GM19372 (cell line): ENCODE measurements around the gene ARL4D.
"Not testable (repeated sequence)": the region's sequence is repeated elsewhere in the genome, so short reads cannot be mapped to it uniquely, and the experiment has no call there.

Source experiments
- ATAC-seq: cut with Tn5 transposase; IDR thresholded peaks from one replicate; pipeline ENCODE4 v1.9.1; 2021; ENCODE audit warnings: mild to moderate bottlenecking, low read depth, moderate library complexity; ENCODE audit not compliant: unreplicated experiment

Gene ARL4D

DNA sequence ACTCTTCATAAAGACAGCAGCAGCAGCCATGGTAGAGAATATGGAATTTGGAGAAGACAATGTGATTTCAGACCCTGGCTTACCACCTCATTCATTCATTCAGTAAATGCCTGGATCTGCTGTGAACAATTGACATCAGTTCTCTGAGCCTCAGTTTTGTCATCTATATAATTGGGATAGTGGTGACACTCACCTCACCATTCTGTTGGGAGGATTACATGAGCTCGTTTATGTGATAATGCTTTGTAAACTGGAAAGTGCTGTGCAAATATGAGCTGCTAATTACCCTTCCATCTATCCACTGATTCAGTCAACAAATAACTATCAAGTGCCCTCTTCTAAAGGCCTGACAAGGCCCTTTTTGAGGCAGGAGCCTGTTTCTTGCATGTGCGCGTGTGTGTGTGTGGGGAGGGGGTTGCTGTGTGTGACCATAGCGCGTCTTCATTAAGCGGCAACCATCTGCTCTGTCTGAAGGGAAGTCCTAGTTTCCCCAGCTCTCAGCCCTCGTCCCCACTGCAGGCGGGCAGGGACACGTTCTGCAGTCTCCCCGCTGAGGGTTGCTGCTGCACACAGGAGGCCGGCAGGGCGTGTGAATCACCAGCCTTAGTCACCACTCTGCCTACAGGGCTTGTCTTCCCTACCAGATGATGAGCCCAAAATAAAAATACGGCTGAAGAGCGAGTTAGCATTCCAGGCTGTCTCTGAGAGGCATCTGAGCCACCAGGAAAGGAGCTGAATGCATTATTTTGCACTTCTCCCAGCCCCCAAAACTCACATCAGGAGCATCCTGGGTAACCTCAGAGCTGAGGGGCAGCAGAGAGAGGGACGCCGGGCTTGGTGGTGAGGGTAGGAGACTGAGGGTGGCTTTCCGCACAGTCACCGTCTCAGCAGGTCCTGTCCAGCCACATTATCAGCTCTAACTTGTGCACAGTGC is 19.9 kb downstream of the ARL4D start:
- ATAC-seq: no peak

DNA sequence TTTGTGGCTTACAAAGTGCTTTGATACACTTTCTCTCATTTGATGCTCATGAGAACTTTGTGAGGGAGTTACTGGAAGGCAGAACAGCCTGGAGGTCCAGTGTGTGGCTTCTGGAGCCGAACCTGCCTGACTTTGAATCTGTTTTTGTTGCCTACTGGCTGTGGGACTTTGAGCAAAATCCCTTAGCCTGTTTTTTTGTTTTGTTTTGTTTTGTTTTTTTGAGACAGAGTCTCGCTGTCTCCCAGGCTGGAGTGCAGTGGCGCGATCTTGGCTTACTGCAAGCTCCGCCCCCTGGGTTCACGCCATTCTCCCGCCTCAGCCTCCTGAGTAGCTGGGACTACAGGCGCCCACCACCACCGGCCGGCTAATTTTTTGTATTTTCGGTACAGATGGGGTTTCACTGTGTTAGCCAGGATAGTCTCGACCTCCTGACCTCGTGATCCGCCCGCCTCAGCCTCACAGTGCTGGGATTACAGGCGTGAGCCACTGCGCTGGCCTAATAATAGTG is 20.6 kb downstream of the ARL4D start:
- not testable (repeated sequence) for ATAC-seq

DNA sequence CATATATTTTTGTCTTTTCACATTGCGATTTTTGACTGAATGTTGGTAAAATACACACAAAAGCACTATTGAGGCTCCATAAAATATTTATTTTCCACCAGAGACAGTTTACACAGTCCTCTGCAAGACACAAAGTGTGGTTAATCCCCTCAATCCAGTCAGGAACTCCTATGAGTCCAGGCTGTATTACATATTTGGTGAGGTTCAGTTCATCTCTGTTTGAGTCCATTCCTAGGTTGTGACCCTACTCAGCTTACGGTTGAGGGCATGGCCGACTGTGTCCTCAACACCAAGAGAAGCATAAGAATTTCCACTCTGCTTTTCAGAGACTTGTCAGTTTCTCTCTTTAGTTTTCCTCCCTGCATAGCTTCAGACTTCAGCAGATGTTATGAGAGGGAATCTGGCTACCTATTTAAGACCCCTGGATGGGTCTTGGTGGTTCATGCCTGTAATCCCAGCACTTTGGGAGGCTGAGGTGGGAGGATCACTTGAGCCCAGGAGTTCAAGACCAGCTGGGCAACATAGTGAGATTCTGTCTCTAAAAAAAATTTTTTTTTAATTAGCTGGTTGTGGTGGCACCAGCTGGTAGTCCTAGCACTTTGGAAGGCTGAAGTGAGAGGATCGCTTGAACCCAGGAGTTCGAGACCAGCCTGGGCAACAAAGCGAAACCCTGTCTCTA is 25.1 kb downstream of the ARL4D start:
- ATAC-seq: no peak

DNA sequence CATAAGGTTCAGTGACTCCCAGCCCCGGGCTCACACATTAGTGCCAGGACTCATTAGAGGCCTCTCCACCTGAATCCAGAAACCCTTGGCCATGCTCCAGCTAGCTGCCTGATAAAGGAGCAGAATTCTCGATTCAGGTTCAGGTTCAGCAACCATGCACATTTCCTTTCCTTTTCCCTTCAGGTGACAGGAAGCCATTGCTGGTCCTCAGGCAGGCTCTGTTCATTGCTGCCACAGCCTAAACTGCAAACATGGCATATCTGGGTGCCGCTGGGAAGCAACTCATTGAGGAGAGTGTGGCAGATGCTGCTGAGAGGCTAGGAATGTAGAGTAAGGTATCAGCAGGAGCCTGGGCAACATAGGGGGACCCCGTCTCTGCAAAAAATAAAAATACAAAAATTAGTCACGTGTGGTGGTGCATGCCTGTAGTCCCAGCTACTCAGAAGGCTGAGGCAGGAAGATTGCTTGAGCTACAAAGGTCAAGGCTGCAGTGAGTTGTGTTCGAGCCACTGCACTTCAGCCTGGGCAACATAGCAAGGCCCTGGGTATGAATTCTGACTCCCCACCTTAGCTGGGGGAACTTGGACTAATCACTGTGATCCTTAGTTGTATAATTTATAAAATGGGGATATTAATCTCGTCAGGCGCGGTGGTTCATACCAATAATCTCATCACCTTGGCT is 28.7 kb downstream of the ARL4D start:
- no peak for ATAC-seq

DNA sequence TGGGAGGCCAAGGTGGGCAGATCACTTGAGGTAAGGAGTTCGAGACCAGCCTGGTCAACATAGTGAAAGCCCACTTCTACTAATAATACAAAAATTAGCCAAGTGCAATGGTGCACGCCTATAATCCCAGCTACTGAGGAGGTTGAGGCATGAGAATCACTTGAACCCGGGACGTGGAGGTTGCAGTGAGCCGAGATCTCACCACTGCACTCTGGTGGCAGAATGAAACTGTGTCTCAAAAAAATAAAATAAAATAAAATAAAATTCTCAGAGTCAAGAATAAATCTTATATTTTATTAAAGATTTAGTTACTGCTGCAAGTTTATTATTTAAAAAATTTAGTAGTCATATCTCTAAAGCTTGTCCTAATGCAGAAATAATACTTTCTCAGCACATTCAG is 29.7 kb downstream of the ARL4D start:
- ATAC-seq: no peak

DNA sequence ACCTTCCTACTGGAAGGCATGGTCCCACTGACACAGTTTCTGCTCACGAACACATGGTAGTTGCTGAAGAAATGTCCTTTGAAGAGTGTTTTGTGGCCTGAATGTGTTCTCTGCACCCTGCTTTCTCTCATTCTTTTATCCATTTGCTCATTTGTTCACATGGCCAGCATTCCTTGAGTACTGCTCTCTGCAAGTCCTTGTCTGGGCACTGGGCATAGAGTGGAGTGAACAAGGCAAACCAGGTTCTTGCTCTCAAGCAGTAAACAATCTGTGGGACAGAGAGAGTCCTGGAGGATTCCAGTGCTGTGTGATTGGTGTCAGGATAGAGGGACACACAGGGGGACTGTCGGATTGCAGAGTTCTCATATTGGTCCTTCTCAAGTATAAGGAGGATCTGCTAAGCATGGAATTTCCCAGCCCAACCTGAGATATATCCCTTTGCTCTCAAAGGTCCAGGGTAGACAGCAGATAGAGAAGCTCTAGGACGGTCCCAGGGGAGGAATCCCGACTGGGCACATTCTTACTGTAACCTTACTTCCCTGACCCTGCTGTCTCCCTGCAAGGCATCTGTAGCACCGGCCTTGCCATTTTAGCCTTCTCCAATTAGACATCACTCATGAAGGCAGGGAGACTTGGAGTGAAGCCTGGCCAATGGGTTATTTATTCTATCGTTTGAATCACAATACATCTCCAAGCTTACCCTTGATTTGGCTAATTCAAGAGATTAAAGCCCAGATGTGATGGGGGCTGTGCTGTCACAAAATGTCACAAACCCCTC is 32.3 kb downstream of the ARL4D start:
- no peak for ATAC-seq

DNA sequence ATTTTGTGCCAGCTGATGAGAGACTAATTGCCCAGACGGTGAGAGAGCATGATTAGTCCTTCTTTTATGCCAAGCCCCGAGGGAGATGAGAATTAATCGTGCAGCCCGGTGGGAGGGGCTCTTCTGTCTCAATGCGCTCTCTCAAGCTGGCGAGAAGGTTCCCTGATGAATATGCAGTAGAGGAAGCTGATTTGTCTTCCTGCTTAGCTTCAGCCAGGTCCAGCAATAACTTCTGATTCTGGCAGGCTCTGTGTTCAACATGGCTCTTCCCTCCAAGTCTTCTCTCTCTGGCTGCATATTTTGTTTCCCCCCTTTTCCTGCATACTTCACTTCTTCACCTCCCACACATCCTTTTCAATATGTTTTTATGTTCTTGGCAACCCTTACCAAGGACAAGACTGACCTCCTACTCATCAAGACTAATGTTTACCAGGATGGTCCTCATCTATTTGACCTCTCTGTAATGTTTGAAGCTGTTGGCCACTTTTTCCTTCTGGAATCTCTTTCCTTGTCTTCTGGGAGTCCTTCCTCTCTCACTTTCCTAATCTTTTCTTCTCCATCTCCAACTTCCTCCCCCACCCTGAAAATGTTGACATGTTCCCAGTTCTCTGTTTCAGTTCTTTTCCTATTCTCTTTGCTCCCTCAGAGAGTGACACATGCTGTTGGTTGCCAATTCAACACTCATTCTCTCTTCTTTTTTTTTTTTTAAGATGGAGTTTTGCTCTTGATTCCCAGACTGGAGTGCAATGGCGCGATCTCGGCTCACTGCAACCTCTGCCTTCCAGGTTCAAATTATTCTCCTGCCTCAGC is 33.1 kb downstream of the ARL4D start:
- ATAC-seq: no peak

DNA sequence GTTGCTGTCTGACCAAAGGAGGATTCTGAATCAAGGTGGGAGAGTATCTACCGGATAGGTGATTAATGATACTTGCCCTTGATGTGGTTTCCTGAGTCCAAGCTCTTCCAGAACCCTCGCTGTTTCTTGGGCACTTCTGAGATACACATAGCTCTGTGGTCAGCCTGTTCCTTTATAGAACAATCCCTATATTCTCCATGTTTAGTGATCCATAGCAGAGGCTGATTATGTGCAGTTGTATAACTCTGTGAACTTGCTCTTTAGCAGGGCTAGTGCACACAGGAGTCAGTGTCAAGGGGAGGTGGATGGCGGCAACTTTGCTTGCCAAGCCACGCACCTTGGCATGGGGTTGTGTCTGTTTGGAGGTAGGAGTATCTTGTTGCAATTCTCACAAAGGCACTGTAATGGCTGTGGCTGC is 36.1 kb downstream of the ARL4D start:
- ATAC-seq: no peak

DNA sequence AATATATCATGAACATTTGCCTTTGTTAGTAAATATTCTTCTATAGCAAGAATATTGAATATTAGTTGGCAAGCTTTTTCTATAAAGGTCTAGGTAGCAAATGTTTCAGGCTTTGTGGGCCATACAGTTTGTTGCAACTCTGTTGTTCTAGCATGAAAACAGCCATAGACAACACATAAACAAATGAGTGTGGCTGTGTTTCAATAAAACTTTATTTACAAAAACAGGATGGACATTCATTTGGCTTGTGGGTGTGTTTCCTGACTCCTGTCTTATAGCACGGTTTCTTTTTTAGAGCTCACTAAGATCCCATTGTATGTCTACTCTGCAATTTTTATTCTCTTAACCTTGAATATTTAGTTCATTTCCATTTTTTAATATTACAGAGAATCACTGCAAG is 39.0 kb downstream of the ARL4D start:
- ATAC-seq: no peak

DNA sequence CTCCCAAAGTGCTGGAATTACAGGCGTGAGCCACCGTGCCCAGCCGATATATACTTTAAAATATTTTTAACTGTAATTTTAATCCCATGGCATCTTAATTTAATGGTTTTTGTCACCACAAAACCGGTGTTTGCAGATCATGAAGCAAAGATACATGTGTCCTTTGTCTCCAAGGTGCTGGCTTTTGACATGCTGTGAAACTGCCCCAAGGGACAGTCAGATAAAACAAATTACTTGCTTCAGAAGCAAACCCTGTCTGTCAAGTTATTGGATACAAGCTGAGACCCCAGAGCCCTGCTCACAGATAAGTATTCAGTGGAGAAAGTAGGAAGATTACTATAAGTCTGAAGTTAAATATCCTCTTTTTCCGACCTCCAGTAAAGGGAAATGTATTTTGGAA is 39.8 kb downstream of the ARL4D start:
- no peak for ATAC-seq

DNA sequence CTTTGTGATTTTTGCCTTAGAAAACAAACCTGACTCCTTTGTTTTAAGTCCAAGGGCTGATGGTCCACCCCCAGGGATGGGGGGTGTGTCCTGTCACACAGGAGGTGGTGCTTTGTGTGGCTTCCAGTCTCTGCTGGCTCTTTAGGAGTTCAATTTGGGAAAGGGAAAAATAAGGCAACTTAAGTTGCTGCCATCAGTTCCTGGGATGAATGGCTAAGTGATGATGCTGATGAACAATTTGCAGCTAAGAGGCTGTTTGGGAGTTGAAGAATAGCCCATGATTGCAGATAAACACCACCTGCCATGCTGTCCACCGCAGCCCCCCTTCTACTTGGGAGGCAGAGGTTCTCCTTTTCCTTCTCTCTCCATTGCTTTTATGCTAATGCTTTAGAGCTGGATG is 40.2 kb downstream of the ARL4D start:
- no peak for ATAC-seq

DNA sequence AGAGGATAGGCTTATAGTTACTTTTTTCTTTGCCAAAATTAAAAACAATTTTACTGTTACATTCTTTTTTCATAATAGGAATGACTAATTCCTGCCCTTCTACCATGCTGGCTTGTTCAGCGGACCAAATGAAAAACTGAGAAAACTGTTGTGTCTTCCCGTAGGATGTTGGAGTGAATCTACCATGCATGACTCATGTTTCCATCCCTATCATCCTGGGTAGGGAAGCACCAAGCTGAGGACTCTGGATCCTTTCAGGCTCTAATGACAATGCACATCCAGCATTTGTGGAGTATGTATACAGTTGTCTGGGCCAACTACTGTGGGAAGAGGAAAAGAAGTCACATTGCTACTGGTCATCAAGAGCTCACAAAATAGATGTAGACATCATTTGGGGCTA is 43.9 kb downstream of the ARL4D start:
- no peak for ATAC-seq

DNA sequence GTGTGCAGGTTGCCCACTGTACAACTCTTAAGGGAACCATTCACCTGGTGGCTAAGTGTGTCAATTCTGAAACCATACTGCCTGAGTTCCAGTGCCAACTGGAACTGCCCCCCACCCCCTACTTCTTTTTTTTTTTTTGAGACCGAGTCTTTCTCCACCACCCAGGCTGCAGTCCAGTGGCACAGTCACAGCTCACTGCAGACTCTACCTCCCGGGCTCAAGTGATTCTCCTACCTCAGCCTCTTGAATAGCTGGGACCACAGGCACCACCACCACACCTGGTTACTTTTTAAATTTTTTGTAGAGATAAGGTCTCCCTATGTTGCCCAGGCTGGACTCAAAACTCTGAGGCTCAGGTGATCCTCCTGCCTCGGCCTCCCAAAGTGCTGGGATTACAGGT is 44.6 kb downstream of the ARL4D start:
- no peak for ATAC-seq

DNA sequence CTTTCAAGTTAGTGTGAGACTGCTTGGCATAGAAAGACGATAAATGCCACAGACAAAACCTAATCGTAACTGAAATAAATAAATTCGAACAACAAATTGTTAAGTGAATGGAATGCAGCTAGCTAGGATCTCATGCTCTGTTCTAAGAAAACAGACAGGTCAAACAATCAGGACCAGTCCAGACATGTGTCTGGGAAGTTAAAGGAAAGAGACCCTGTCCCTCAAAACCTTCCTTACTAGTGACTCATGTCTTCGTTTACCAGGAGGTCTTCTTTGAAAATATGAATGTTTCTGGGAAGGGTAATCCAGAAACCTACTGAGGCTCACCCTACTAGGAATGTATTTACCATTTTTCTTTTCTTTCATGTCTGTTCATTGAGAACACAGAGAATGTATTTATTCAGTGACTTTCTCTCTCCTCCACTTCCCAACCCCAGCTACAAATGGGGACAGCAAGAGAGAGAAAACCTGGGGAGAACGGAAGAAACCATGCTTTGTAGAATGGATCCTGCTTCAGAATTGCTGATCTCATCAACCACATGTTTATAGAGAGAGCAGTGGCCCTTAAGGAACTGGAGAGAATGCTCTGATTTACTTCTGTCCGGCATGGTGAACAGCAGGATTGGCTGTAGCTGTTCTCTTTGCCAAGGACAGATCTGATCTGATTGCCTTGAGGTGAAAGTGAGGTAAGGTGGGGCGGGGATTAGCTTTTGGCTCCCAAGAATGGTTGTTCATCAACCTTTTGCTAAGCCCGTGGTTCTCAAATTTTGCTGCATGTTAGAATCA is 45.6 kb downstream of the ARL4D start:
- no peak for ATAC-seq

DNA sequence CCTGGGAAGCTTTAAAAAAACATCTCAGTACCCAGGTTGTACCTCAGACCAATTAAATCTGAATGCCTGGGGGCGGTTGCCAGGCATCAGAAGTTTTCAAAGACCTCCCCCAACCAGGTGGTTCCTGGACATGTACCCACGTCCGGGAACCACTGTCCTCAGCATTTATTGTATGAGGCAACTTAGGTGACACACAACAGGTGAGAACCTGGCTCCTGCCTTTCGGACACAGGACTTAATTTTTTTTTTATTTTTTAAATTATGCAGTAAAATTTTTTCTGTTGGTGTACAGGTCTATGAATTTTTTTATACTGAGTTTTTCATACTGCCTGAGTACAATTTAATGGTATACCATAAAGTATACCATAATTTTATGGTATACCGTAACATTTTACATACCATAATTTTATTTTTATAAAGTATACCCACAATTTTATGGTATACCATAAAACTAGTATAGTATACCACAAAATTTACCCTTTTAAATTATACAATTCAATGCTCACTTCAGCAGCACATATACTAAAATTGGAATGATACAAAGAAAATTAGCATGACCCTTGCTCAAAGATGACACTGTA is 46.3 kb downstream of the ARL4D start:
- ATAC-seq: no peak

DNA sequence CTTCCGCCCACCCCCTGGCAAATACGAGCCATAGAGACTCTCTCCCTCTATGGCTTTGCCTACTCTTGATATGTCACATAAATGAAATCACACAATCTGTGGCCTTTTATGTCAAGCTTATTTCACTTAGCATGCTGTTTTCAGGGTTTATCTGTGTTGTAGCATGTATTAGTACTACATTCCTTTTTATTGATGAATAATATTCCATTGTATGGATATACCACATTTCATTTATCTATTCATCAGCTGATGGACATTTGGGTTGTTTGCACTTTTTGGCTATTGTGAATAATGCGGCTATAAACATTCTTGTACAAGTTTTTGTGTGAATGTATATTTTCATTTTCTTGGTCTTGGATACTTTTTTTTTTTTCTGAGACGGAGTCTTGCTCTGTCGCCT is 48.0 kb downstream of the ARL4D start:
- ATAC-seq: no peak

DNA sequence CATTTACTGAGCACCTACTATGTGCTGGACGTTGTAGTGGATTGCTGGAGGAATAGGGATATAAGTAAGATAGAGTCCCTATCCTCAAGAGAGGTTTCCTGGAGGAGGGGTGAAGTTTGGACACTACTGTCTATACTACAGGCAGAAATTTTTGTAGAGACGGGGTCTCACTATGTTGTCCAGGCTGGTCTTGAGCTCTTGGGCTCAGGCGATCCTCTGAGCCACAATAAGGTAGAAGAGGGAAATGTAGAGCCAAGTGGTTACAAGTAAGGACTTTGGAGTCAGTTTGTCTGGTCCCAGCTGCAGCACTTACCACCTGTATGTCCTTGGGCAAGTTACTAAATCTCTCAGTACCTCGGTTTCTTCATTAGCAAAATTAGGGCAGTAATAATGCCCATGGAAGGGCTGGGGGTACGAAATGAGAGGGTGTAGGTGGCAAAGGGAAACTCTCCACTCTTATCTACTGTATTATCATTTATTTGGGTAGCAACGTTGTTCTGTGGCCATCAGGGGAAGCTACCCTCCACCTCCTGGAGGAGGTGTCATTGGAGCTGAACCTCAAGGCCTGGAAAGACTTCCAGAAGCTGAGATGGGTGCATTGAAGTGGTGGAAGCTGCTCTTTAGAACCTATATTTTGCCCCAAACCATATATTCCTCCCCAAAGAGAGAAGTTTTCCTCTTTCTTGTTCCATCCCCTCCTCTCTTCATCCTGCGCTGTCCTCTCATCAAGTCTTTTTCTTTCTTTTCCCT is 50.1 kb downstream of the ARL4D start:
- ATAC-seq: no peak
